HG03442 (cell line): ENCODE measurements around the gene PRRC2B.
"Not testable (repeated sequence)": the region's sequence is repeated elsewhere in the genome, so short reads cannot be mapped to it uniquely, and the experiment has no call there.

ENCODE experiments used
- ATAC-seq: cut with Tn5 transposase; IDR thresholded peaks from one replicate; pipeline ENCODE4 v1.9.1; 2021; ENCODE audit warnings: mild to moderate bottlenecking, moderate library complexity; ENCODE audit not compliant: unreplicated experiment

Gene PRRC2B

GRCh38 chr9:131432597-131433301 lies 38.9 kb downstream of the PRRC2B start:
- ATAC-seq: no peak

GRCh38 chr9:131433302-131433854 lies 39.5 kb downstream of the PRRC2B start:
- ATAC-seq: no peak

GRCh38 chr9:131434673-131435072 lies 40.8 kb downstream of the PRRC2B start:
- no peak for ATAC-seq

- ATAC-seq: no peak
Observed at GRCh38 chr9:131436376-131436775, 42.5 kb downstream of the PRRC2B start.

GRCh38 chr9:131436865-131437271 lies 43.0 kb downstream of the PRRC2B start:
- no peak for ATAC-seq

- no peak for ATAC-seq
Observed at GRCh38 chr9:131438190-131438589, 44.3 kb downstream of the PRRC2B start.

GRCh38 chr9:131439224-131439623 lies 45.3 kb downstream of the PRRC2B start:
- no peak for ATAC-seq

- ATAC-seq: no peak
Observed at GRCh38 chr9:131441441-131441840, 47.6 kb downstream of the PRRC2B start.

- no peak for ATAC-seq
Observed at GRCh38 chr9:131442351-131442750, 48.5 kb downstream of the PRRC2B start.

- no peak for ATAC-seq
Observed at GRCh38 chr9:131443648-131444047, 49.8 kb downstream of the PRRC2B start.

- no peak for ATAC-seq
Observed at GRCh38 chr9:131446276-131446675, 52.4 kb downstream of the PRRC2B start.

- no peak for ATAC-seq
Observed at GRCh38 chr9:131447148-131447547, 53.3 kb downstream of the PRRC2B start.

- ATAC-seq: no peak
Observed at GRCh38 chr9:131447600-131447999, 53.7 kb downstream of the PRRC2B start.

GRCh38 chr9:131448818-131449217 lies 54.9 kb downstream of the PRRC2B start:
- ATAC-seq: no peak

- no peak for ATAC-seq
Observed at GRCh38 chr9:131449276-131449675, 55.4 kb downstream of the PRRC2B start.

- ATAC-seq: no peak
Observed at GRCh38 chr9:131454028-131454427, 60.1 kb downstream of the PRRC2B start.

GRCh38 chr9:131455655-131456054 lies 61.8 kb downstream of the PRRC2B start:
- not testable (repeated sequence) for ATAC-seq

- ATAC-seq: no peak
Observed at GRCh38 chr9:131457746-131458145, 63.9 kb downstream of the PRRC2B start.

- no peak for ATAC-seq
Observed at GRCh38 chr9:131459056-131459455, 65.2 kb downstream of the PRRC2B start.

- ATAC-seq: no peak
Observed at GRCh38 chr9:131461166-131461565, 67.3 kb downstream of the PRRC2B start.

GRCh38 chr9:131464354-131465000 lies 70.6 kb downstream of the PRRC2B start:
- ATAC-seq: no peak

GRCh38 chr9:131465401-131465800 lies 71.5 kb downstream of the PRRC2B start:
- no peak for ATAC-seq
